AG09309 (cell line): Measurements from ENCODE around the gene NAA15.
"Not testable (repeated sequence)": the region's sequence is repeated elsewhere in the genome, so short reads cannot be mapped to it uniquely, and the experiment has no call there.

Experiments used
- DNase-seq: peaks from one replicate; pipeline ENCODE4 v3.0.0-alpha.2; 2010; ENCODE audit warnings: low read depth
- H3K4me3 ChIP-seq: 2 replicates; pipeline ENCODE4 v1.5.1; 2011; ENCODE audit warnings: mild to moderate bottlenecking, low read depth, low read length, moderate library complexity; ENCODE audit not compliant: control insufficient read depth
- TF ChIP-seq, protein P1 (sequence below): IDR thresholded peaks from 2 replicates; pipeline ENCODE4 v1.5.1; 2011; ENCODE audit warnings: mild to moderate bottlenecking, low read depth, low read length, inconsistent platforms; ENCODE audit not compliant: insufficient read depth, control insufficient read depth; ENCODE audit errors: missing control alignments

The NAA15 gene

DNA sequence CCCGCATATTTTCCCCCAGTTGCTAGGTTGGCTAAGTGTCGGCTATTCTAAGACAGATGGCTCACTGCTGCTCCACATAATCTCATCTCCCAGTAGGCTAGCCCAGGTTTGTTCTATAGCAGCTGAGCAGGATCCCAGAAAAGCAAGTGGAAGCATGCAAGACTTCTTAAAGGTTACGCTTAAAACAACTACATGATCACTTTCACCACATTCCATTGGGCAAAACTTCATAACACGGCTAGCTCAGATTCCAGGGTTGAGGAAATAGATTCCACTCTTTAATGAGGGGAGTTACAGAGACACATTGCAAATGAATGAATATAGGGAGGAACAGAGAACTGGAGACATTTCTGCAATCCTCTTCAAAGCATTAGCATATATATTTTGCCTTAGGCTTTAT, 139.7 kb downstream of the NAA15 start:
- H3K4me3 ChIP-seq, result no peak overlapping the region
- TF ChIP-seq, protein P1, sequence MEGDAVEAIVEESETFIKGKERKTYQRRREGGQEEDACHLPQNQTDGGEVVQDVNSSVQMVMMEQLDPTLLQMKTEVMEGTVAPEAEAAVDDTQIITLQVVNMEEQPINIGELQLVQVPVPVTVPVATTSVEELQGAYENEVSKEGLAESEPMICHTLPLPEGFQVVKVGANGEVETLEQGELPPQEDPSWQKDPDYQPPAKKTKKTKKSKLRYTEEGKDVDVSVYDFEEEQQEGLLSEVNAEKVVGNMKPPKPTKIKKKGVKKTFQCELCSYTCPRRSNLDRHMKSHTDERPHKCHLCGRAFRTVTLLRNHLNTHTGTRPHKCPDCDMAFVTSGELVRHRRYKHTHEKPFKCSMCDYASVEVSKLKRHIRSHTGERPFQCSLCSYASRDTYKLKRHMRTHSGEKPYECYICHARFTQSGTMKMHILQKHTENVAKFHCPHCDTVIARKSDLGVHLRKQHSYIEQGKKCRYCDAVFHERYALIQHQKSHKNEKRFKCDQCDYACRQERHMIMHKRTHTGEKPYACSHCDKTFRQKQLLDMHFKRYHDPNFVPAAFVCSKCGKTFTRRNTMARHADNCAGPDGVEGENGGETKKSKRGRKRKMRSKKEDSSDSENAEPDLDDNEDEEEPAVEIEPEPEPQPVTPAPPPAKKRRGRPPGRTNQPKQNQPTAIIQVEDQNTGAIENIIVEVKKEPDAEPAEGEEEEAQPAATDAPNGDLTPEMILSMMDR, result no peak
- no peak for DNase-seq

GRCh38 chr4:139443661-139444060, 142.4 kb downstream of the NAA15 start:
- H3K4me3 ChIP-seq, result no peak overlapping the region
- DNase-seq, result no peak
- TF ChIP-seq, protein P1, result no peak

DNA sequence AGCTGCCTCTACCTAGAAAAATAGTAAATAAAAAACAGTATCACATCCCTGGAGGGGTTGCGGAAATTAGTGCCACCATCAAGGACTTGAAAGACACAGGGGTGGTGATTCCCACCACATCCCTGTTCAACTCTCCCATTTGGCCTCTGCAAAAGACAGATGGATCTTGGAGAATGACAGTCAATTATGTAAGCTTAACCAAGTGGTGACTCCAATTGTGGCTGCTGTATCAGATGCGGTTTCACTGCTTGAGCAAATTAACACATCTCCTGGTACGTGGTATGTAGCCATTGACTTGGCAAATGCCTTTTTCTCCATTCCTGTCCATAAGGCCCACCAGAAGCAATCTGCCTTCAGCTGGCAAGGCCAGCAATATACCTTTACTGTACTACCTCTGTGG, 143.6 kb downstream of the NAA15 start:
- not testable (repeated sequence) for DNase-seq, H3K4me3 ChIP-seq

DNA sequence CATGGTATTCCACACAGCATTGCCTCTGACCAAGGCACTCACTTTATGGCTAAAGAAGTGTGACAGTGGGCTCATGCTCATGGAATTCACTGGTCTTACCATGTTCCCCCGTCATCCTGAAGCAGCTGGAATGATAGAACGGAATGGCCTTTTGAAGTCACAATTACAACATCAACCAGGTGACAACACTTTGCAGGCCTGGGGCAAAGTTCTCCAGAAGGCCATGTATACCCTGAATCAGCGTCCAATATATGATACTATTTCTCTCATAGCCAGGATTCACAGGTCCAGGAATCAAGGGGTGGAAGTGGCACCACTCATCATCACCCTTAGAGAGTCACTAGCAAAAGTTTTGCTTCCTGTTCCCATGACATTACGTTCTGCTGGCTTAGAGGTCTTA, 145.8 kb downstream of the NAA15 start:
- not testable (repeated sequence) for DNase-seq

DNA sequence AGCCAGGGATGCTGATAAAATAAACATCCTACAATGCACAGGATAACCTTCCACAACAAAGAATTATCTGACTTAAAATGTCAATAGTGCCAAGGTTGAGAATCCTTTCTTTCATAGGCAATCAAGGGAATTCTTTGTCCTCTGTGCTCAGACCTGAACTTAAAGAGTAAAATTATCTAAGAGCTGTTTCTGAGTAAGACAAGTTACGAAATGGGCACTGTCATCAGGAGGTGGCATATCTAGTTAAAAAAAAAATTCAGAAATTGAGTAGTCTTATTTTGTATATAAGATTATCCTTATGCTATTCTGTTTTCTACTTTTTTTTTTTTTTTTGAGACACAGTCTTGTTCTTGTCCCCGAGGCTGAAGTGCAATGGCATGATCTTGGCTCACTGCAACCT, 149.3 kb downstream of the NAA15 start:
- DNase-seq, result no peak
- TF ChIP-seq, protein P1, result no peak
- no peak overlapping the region for H3K4me3 ChIP-seq

More for the DNA sequence above, 145.8 kb downstream of the NAA15 start:
- H3K4me3 ChIP-seq, result not testable (repeated sequence)

GRCh38 chr4:139451997-139452396, 150.7 kb downstream of the NAA15 start:
- DNase-seq, result no peak
- H3K4me3 ChIP-seq, result no peak overlapping the region
- TF ChIP-seq, protein P1, result no peak

GRCh38 chr4:139453041-139453370, 151.7 kb downstream of the NAA15 start:
- TF ChIP-seq, protein P1, result peak; percentile 29
- peak overlapping the region; percentile 93 for H3K4me3 ChIP-seq
- peak; percentile 11 for DNase-seq

DNA sequence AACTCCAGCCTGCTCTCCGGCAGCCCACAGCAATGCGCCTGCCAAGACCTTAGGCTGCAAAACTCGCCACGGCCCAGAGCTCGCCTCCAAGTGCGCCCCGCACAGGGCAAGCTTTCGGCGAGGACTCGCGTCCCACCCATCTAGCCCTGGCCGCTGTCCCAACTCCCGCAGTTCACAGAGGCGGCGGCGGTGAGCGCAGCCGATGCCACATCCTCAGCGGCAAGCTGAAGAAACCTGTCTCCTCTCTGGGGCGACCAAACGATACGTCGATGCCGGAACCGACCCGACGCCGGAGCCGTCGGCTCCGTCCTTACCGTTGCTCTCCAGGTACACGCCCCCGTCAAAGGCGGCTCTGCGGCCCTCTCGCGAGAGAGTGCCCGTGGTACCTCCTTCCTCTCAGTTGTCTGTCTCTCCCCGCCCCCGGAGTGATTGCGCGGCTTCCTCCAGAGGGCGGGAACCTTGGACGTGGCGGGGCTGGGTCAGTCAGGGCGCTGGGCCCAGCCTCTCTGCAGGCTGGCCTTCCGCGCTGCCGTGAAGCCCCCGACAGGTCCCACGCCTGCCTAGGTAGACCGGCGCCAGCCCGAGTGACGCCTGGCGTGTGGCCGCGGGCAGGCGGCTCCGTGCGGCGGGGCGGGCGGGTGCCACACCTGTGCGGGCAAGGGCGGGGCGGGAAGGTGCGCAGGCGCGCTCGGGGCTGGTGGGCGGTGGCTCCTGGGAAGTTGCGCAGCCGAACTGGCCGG, 152.2 kb downstream of the NAA15 start:
- TF ChIP-seq, protein P1, result no peak
- peak; percentile 89 for DNase-seq
- H3K4me3 ChIP-seq, result peak overlapping the region; percentile 93
